Activated CD4-positive, CD25-positive, alpha-beta regulatory T cell treated with anti-CD3 and anti-CD28 coated beads, Interleukin-2, amount 50 U/mL, for 72 hours (primary cell): ENCODE data around the gene NPM1.

Experiments used
- DNase-seq: peaks from one replicate; pipeline ENCODE4 v3.0.0; 2021

The NPM1 gene

GRCh38 chr5:171454549-171454948 is 66.9 kb downstream of the NPM1 start:
- no peak for DNase-seq

- DNase-seq: no peak
Measured at GRCh38 chr5:171455522-171455921, 67.9 kb downstream of the NPM1 start.

- DNase-seq: no peak
Measured at GRCh38 chr5:171457208-171457981, 69.7 kb downstream of the NPM1 start.

GRCh38 chr5:171459839-171460238 is 72.2 kb downstream of the NPM1 start:
- DNase-seq: no peak
